Motor neuron (in vitro differentiated cells): ENCODE results near the gene PAPOLG. TPM values are rescaled to one million over a fixed set of nuclear protein-coding genes. Genes with fewer than 3 reads are reported as not detected.
A peak's percentile ranks its signal among the peaks of the same experiment; 100 is the strongest.

Source experiments
- ATAC-seq, 8 experiments: fragments of 200-7000 bp; cut with Tn5 transposase; replicated peaks in 6 of 8; 2 replicates each; pipeline ENCODE4 v1.8.0; 2021; ENCODE audit warnings: mild to moderate bottlenecking in 8 of 8, moderate library complexity in 8 of 8
- H3K27ac ChIP-seq, 2 donors: fragments of 250-450 bp; sonication (Bioruptor Pico); 2 replicates each; pipeline ENCODE4 v1.9.0; 2021; ENCODE audit warnings: antibody characterized with exemption in 2 of 2, mild to moderate bottlenecking in 2 of 2, moderate library complexity in 1 of 2
- H3K4me1 ChIP-seq, 2 donors: fragments of 250-450 bp; sonication (Bioruptor Pico); replicated peaks in 1 of 2; 2 replicates each; pipeline ENCODE4 v1.6.1; 2021; ENCODE audit warnings: antibody characterized with exemption in 2 of 2, mild to moderate bottlenecking in 2 of 2, moderate library complexity in 1 of 2
- H3K4me3 ChIP-seq, 5 donors: fragments of 250-450 bp; sonication (Bioruptor Pico); 2 replicates each; pipeline ENCODE4 v1.9.0; 2021; ENCODE audit warnings: antibody characterized with exemption in 5 of 5, mild to moderate bottlenecking in 5 of 5, moderate library complexity in 4 of 5
- WGBS, 10 experiments: fragments of 450-650 bp; shearing (Covaris generic); methylation state at CpG; one replicate each; pipeline ENCODE4 v1.0.0; 2022; 5-methylcytosine and 5-hydroxymethylcytosine counted together
- in situ Hi-C, 9 experiments: fragments of 400-800 bp; cut with MboI; loops; one replicate each; pipeline ENCODE4 v1.15.0; 2021; ENCODE audit warnings: low sequenced_read_pairs in 9 of 9, low pct_unique_long_range_greater_than_20kb in 2 of 9; ENCODE audit not compliant: unreplicated experiment in 9 of 9
- total RNA-seq, 8 experiments: library from RNA; unstranded; fragments of 300-600 nt; gene quantifications; 2 replicates each; pipeline versions ENCODE4 v1.2.3 to v1.2.4, GENCODE V29; 2022

PAPOLG gene
- total RNA-seq, 8 experiments from 2014 or later: 7.3 to 23.9 (median 20.2) TPM

GRCh38 chr2:60831921-60832320 is 75.9 kb downstream of the PAPOLG start:
- ATAC-seq: no peak
- Histone ChIP-seq H3K27ac (no peak overlapping the region), H3K4me1 (no peaks in the 10 kb centered on the region), H3K4me3 (no peak overlapping the region)
- in situ Hi-C loops: no loop called here

- in situ Hi-C loops: no loop called here
- no peaks in the 10 kb centered on the region for H3K4me1 ChIP-seq
- no peak overlapping the region for H3K4me3 ChIP-seq
- 0 to 58% (median 18%) methylated on average over 1 to 2 of the region's 2 CpGs; no CpG with 5 or more reads in 2 of the 10 experiments for WGBS, 10 experiments
- H3K27ac ChIP-seq: no peak overlapping the region
- no peak for ATAC-seq
Observed at GRCh38 chr2:60832621-60833020, 76.6 kb downstream of the PAPOLG start.

GRCh38 chr2:60834270-60834717 is 78.2 kb downstream of the PAPOLG start:
- H3K4me3 ChIP-seq: no peak overlapping the region
- in situ Hi-C loops: no loop called here
- no peak overlapping the region for H3K27ac ChIP-seq
- ATAC-seq: peak in 5 of 8 experiments; percentile 64 to 95 (median 64)
- no peaks in the 10 kb centered on the region for H3K4me1 ChIP-seq
- 0 to 83% (median 28%) methylated on average over 1 to 2 of the region's 2 CpGs; no CpG with 5 or more reads in 3 of the 10 experiments for WGBS, 10 experiments

- Histone ChIP-seq H3K4me3 (no peak overlapping the region), H3K4me1 (peaks cover 0 to 5% of the 10 kb centered on the region in 2 donors), H3K27ac (no peak overlapping the region)
- in situ Hi-C loops: no loop called here
- WGBS, 10 experiments: 7 to 100% (median 80%) methylated on average over 1 to 3 of the region's 3 CpGs; no CpG with 5 or more reads in 3 of the 10 experiments
- no peak for ATAC-seq
Observed at GRCh38 chr2:60836491-60836890, 80.4 kb downstream of the PAPOLG start.

GRCh38 chr2:60837123-60837522 is 81.1 kb downstream of the PAPOLG start:
- Histone ChIP-seq H3K4me3 (no peak overlapping the region), H3K27ac (no peak overlapping the region), H3K4me1 (peaks cover 0 to 5% of the 10 kb centered on the region in 2 donors)
- in situ Hi-C loops: no loop called here
- ATAC-seq: no peak
- 11 to 93% (median 53%) methylated on average over 1 of the region's 1 CpG; no CpG with 5 or more reads in 2 of the 10 experiments for WGBS, 10 experiments

- no peak overlapping the region for H3K27ac ChIP-seq
- H3K4me1 ChIP-seq: peaks cover 0 to 5% of the 10 kb centered on the region in 2 donors
- no peak overlapping the region for H3K4me3 ChIP-seq
- WGBS, 10 experiments: 17 to 80% (median 54%) methylated on average over 1 to 3 of the region's 3 CpGs
- ATAC-seq: peak in 3 of 8 experiments; percentile 32 to 59 (median 46)
- in situ Hi-C loops: no loop called here
Observed at GRCh38 chr2:60838481-60838880, 82.4 kb downstream of the PAPOLG start.

GRCh38 chr2:60839126-60839813 is 83.2 kb downstream of the PAPOLG start:
- 17 to 80% (median 48%) methylated on average over 1 to 7 of the region's 9 CpGs; no CpG with 5 or more reads in 3 of the 10 experiments for WGBS, 10 experiments
- no peak overlapping the region for H3K27ac ChIP-seq
- peaks cover 0 to 5% of the 10 kb centered on the region in 2 donors for H3K4me1 ChIP-seq
- no peak overlapping the region for H3K4me3 ChIP-seq
- in situ Hi-C loops: no loop called here
- peak in 5 of 8 experiments; percentile 43 to 70 (median 56) for ATAC-seq

- H3K27ac ChIP-seq: no peak overlapping the region
- in situ Hi-C loops: no loop called here
- H3K4me1 ChIP-seq: peaks cover 0 to 5% of the 10 kb centered on the region in 2 donors
- ATAC-seq: no peak
- no peak overlapping the region for H3K4me3 ChIP-seq
- WGBS, 10 experiments: 18 to 100% (median 69%) methylated on average over 1 to 6 of the region's 7 CpGs; no CpG with 5 or more reads in 2 of the 10 experiments
Observed at GRCh38 chr2:60840880-60841279, 84.8 kb downstream of the PAPOLG start.

- Histone ChIP-seq H3K27ac (no peak overlapping the region), H3K4me3 (no peak overlapping the region), H3K4me1 (peaks cover 0 to 5% of the 10 kb centered on the region in 2 donors)
- in situ Hi-C loops: no loop called here
- 0 to 100% (median 93%) methylated on average over 1 to 3 of the region's 6 CpGs; no CpG with 5 or more reads in 4 of the 10 experiments for WGBS, 10 experiments
- ATAC-seq: no peak
Observed at GRCh38 chr2:60843006-60843405, 86.9 kb downstream of the PAPOLG start.

- Histone ChIP-seq H3K27ac (no peak overlapping the region), H3K4me3 (no peak overlapping the region), H3K4me1 (peaks cover 0 to 5% of the 10 kb centered on the region in 2 donors)
- in situ Hi-C loops: no loop called here
- WGBS, 10 experiments: 78 to 100% (median 83%) methylated on average over 1 to 2 of the region's 2 CpGs; no CpG with 5 or more reads in 4 of the 10 experiments
- no peak for ATAC-seq
Observed at GRCh38 chr2:60844105-60844504, 88.0 kb downstream of the PAPOLG start.

- in situ Hi-C loops: no loop called here
- H3K27ac ChIP-seq: no peak overlapping the region
- WGBS, 10 experiments: 63 to 89% (median 80%) methylated on average over 1 to 6 of the region's 6 CpGs; no CpG with 5 or more reads in 3 of the 10 experiments
- H3K4me1 ChIP-seq: no peaks in the 10 kb centered on the region
- ATAC-seq: no peak
- H3K4me3 ChIP-seq: no peak overlapping the region
Observed at GRCh38 chr2:60847854-60848253, 91.8 kb downstream of the PAPOLG start.
